ENCODE results near the gene IGF2.

DNA sequence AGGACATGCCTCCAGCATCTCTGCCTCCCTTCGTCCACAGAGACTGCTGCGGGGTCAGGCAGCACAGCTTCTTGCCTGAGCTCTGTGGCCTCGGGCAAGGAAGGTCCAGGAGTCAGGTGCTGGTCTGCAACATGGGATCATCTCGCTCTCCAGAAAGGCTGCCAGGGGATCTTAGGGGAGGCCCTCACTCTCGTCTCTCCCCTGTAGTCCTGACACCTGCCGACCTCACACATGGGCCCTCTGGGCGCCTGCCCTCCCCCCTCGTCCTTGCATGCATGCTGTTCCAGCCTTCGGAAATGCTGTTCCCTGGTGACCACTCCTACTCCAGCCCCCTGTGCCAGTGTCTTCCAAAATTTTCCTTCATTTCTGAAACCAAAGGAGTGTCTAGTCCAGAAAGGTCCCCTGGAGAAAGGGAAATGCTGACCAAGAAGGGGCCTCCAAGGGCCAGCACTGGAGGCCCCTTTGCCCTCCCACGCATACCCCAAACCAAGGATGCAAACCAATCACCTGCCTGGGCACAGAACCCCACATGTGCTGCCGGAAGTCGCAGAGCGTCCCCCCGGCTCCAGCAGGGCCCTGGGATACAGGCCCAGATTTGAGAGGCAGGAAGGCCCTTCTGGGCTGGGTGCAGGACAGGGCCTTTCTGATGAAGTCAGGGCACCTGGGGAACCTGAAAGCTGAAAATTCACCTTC, 41.0 kb downstream of the IGF2 start:
- TF ChIP-seq, protein P1, sequence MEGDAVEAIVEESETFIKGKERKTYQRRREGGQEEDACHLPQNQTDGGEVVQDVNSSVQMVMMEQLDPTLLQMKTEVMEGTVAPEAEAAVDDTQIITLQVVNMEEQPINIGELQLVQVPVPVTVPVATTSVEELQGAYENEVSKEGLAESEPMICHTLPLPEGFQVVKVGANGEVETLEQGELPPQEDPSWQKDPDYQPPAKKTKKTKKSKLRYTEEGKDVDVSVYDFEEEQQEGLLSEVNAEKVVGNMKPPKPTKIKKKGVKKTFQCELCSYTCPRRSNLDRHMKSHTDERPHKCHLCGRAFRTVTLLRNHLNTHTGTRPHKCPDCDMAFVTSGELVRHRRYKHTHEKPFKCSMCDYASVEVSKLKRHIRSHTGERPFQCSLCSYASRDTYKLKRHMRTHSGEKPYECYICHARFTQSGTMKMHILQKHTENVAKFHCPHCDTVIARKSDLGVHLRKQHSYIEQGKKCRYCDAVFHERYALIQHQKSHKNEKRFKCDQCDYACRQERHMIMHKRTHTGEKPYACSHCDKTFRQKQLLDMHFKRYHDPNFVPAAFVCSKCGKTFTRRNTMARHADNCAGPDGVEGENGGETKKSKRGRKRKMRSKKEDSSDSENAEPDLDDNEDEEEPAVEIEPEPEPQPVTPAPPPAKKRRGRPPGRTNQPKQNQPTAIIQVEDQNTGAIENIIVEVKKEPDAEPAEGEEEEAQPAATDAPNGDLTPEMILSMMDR (IDR thresholded peaks at IDR 0.05) = no peak
- no peak for TF ChIP-seq POLR2A (IDR thresholded peaks at IDR 0.05)

Measured in Peyer's patch (tissue), 4 donors.